ENCODE data around the gene FEN1.

FEN1 gene

DNA sequence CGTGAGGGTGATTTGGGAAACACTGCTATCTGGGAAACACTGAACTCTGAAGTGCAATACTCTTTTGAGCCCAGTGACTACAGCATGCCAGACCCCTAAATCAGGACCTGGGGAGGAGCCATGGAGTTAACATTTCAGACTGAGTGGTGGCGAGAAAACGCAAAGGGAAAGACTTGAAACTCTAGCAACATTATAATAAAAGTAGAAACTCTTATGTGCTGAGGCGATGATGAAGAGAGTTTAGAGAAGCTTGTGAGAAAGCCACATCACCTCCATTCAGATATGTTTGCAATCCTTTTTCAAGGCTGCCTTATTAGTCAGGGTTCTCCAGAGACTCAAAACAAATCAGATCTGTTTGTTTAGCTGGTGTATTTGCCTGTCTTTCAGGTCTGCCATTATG is 1.9 kb downstream of the FEN1 start:
- no peak for DNase-seq (ENCODE audit: low read depth)

DNA sequence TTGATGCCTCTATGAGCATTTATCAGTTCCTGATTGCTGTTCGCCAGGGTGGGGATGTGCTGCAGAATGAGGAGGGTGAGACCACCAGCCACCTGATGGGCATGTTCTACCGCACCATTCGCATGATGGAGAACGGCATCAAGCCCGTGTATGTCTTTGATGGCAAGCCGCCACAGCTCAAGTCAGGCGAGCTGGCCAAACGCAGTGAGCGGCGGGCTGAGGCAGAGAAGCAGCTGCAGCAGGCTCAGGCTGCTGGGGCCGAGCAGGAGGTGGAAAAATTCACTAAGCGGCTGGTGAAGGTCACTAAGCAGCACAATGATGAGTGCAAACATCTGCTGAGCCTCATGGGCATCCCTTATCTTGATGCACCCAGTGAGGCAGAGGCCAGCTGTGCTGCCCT is 2.7 kb downstream of the FEN1 start:
- no peak for DNase-seq (ENCODE audit: low read depth)

DNA sequence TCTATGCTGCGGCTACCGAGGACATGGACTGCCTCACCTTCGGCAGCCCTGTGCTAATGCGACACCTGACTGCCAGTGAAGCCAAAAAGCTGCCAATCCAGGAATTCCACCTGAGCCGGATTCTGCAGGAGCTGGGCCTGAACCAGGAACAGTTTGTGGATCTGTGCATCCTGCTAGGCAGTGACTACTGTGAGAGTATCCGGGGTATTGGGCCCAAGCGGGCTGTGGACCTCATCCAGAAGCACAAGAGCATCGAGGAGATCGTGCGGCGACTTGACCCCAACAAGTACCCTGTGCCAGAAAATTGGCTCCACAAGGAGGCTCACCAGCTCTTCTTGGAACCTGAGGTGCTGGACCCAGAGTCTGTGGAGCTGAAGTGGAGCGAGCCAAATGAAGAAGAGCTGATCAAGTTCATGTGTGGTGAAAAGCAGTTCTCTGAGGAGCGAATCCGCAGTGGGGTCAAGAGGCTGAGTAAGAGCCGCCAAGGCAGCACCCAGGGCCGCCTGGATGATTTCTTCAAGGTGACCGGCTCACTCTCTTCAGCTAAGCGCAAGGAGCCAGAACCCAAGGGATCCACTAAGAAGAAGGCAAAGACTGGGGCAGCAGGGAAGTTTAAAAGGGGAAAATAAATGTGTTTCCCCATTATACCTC is 3.3 kb downstream of the FEN1 start:
- DNase-seq (ENCODE audit: low read depth): no peak

DNA sequence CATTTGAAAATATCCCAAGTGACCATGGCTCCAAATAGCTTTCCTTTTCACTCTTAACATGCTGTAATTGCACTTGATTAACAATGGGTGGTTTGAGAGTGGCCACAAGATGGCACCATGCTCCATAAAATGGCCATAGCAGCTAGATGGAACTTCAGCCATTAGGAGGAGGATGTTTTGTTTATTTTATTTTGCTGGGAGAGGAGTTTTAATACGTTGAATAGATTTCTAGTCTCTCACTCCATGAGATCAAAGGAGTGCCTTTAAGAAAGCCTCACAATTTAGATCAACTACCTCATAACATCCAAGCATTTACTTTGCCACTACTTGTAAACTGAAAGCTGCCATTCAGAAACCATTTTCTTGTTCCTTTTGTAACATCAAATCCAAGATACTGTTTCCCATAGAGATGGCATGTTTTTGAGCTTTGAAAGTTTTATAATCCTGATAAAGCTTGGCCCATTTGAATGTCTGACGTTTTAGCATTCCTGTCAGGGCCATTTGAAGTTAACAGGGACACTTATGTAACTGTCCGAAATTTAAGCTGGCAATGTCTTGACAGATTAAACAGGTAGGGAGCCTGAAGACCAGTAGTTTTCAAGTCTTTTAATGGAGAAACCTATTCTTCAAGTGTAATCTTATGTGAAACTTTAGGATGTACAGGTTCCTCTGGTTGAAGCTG is 4.7 kb downstream of the FEN1 start:
- DNase-seq (ENCODE audit: low read depth): no peak

DNA sequence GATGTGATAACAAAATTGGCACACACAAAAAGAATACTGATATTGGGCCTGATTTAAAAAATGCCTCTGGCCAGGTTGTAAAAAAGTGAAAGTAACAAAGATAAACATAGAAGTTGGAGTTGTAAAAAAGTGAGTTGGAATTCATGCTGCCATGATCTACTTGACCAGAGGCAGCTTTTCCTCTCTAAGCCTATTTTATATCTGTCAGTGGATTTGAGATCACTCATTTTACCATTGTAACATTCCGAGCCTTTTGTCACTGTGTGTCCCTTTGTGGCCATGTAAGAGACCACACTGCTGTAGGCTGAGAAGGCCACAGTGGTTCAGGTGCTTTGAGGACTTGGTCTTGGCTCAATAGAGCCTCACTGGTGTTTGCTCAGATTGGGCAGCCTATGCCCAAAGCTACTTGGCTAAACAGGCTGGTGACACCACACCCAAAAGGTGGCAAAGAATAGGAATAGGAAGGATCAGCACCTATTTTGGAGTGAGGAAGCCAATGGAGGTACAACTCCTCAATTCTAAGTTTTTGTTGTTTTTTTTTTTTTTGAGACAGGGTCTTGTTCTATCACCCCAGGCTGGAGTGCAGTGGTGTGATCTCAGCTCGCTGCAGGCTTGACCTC is 7.1 kb downstream of the FEN1 start:
- no peak for DNase-seq (ENCODE audit: low read depth)

DNA sequence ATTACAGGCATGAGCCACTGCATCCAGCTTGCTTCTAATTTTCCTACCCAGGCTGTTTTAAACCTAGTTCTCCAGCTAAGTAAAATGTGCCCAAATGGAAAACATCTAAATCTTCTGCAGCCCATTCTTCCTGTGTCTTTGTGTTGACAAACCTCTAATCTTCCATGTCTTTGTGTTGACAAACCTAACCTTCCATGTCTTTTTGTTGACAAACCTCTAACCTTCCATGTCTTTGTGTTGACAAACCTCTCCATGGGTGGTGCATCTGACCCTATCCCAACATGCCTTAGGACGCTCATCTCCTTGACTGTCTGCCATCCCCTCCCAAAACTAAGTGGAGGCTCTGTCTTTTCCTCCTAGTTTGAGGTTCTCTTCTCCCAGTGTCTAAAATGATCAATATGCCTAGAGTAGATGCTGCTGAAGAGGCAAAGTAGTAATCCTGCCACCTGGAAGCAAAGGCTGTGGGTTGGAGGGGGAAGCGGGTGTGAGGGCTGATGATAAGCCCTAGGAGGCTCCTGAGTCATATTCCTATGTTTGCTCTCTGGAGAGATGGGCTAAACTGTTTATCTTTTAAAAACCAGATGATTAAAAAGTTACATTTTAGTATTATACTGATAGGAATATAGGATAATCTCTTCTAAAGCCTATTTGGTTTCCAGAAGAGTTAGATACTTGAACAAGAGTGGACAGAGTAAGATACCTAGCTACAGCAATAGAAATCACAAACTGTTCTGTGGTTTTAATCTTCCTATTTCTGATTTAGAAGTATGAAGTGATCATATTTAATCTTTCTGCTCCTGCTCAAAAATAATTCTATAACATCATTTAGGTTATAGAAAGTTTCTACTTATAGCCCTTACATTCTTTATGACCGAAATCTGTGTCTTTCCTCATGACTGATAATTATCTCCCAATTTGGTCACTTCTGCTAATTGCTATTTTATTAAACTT is 7.9 kb downstream of the FEN1 start:
- no peak for DNase-seq (ENCODE audit: low read depth)

DNA sequence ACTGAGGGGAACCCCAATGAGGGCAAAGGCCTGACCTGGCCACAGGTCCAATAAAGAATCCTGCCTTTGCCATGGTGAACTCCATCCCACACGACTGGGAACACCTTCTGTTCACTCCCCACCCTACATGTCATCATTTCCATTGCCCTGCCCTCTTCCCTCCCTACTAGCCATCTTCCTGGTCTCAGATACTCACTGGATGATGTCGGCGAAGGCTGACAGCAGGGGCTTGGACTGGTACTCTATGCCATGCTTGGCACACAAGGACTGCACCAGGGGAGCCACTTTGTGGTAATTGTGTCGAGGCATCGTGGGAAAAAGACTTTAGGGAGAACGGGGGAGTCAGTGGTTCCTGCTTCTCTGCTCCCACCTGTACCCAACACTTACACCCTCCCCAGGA is 9.9 kb downstream of the FEN1 start:
- DNase-seq (ENCODE audit: low read depth): no peak

DNA sequence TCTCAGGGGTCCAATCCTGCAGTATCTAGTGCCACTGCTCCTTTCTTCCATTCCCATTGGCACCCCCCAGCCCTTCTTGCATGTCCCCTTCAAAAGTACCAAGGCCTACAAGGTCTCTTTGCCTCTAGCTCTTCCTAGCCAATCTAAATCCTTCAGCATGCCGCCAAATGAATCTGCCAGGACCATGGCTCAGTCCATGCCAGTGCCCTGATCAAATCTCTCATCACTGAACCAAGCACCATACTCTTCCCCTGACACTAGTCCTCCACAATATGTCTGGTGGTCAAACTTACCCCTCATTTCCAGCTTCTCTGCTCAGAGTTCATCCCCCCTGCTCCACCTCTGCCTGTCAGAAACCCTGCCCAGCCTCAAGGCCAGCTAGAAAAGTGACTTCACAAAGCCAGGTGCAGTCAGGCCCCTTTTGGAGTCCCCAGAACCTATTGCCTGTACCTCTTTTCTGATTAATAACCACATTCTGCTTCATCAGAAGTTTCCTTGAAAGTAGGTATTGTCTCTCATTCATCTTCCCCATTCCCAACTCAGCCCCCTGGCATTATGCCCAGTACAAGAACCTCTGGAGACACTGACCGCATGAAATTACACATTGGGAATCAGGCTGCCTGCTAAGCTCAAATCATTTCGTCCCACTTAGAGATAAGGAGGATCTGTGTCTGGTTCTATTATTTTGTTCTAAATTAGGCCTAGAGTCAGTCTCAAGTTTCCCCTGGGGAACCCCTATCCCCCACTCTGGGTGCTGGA is 11.4 kb downstream of the FEN1 start:
- DNase-seq (ENCODE audit: low read depth): no peak

DNA sequence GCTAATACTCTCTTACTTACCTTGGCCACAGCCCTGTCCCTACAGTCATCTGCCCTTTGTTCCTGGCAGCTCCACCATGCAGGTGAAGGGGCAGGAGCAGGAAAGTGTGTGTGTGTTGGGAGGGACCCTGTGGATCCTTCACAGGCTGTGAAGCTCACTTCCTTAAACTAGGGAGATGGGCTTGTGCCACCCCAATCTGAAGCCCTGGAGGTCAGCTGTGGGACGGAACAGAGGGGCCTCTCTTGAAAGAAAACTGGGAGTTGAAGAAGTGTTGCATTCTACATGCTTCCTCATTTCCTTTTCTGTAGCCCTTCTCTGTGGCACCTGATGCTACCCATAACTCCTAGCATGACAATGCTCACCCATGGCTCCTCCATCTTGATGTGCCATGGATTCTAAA is 12.4 kb downstream of the FEN1 start:
- no peak for DNase-seq (ENCODE audit: low read depth)

DNA sequence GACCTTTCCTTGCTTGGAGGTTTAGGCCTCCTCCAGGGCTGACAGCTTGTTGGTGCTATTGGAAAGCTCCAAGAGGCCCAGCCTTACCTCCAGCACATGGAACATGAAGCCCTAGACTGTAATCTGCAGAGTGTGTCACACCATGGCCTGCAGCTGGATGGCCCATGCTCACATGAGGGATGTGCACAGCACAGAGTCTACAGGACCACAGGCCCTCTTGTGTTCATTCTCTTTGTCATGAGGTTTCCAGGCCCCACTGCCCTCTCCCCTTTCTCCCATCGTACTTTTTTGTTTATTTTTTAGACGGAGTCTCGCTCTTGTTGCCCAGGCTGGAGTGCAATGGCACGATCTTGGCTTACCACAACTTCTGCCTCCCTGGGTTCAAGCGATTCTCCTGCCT is 14.1 kb downstream of the FEN1 start:
- DNase-seq (ENCODE audit: low read depth): no peak

DNA sequence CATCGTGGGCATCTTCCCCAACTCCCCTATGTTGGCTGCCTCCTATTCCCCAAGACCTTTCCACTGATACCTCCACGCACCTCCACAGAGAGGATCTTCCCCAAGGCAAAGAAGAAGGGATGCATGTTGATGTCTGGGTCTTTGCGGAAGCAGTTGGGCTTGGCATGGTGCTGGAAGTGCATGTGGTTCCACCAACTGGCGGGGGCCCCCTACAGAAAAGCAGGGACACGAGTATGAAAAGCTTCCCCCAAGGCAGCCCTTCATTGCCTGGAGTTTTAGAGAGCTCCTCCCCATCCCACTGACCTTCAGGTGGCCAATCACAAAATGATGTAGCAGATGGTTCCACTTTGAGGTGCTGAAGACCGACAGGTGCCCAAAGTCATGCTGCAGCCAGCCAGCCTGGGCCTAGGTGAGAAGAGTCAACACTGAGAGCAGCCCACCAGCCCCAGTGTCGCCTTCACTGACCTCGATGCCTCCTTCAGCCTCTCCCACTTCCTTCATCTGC is 18.0 kb downstream of the FEN1 start:
- no peak for DNase-seq (ENCODE audit: low read depth)

DNA sequence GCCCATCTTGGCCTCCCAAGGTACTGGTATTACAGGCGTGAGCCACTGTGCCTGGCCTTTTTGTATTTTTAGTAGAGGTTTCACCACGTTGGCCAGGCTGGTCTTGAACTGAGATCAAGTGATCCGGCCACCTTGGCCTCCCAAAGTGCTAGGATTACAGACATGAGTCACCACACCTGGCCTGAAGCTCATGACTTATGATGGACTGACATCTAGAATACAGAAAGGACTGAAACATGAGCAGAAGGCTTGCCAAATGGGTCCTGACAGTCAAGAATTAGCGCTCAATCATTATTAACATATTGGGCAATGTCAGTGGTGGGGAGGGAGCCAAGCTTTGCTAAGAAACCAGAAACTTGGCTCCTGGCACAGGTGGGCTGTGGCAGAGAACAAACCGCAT is 19.1 kb downstream of the FEN1 start:
- no peak for DNase-seq (ENCODE audit: low read depth)

DNA sequence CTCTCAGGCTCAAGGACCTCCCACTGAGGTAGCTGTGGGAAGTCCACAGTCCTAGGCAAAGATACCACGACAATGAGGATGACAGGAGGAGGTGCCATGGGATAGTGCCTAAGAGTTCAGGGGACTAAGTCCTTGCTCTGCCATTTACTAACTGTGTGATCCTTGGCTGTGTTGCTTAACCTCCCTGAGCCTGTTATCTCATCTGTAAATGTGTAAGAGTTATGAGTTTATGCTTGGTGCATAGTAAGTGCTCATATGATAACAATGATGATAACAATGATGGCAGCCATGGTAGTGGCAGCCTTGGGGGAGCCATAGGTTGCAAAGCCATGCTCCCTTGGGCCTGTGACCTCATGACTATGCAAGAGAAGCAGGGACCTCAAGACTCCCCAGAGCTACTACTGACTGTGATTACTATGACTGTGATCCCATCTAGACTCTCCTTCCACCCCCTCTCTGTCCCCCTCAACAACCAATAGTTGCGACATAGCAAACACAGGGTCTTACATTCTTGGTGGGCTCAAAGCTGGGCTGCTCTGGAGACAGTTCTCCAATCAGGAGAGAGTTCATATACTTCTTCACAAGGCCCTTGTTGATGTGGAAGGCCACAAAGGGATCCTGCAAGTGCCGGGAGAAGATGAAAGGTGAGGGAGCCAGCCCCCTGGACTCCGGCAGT is 20.2 kb downstream of the FEN1 start:
- DNase-seq (ENCODE audit: low read depth): no peak

DNA sequence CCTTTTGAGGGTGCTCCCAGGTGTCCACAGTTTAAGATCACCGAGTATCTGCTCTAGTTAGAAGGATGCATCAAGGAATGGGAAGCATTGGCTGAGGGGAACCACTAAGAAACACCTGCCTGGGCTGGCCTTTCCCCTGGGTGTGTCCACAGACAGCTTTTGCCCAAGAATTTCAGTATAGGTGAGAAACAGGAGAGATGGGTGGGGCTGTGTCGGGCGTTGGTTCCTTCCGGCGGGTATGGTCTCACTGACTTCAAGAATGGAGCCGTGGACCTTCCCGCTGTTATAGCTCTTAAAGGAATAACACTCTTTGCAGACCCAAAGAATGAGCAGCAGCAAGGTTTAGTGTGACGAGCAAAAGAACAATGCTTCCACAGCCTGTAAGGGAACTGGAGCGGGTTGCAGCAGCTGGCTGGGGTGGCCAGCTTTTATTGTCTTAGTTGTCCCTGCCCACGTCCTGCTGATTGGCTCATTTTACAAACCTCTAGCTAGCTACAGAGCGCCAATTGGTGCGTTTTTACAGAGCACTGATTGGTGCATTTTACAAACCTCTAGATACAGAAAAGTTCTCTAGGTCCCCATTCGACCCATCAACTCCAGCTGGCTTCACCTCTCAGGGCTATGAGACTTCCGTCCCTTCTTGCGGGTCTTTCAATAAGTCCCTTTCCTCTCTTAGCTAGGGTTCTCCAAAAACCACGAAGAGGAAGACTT is 21.7 kb downstream of the FEN1 start:
- DNase-seq (ENCODE audit: low read depth): no peak

DNA sequence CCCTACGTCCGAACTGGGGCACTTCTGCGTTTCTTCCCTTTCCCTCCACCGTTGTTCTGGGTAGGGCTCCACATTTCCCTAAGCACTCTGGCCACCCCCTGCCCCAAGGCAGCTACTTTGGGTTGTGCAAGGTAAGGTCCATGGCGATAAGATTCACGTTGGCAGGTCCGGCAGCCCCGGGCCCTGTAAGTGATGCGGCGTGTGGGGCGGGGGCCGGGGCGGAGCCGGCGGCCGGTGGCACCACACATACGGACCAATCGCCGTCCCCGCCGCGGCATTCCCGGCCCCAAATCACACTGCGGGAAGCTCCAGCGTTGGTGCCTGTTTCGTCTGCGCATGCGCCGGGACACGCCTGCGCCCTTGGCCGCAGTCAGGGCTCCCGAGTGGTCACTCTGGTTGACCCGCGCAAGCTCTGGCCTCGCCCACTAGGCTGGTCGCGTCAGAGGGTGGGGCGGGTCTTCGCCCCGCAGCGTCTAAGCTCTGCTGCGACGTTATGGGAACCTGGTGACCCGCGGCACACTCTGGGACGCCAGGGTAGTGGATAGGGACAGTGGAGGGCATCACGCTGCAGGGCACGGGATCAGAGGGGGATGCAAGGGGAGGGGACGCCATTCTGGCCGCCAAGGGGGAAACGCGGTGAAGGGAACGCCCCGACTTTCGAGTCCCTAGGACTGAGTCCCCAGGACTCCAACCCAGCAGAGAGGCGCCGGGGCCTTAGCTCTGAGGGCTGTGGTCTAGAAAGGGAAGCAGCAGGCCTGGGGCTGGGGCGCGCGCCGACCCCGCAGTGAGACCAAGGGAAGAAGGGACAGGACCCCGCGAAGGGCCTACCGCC is 22.5 kb downstream of the FEN1 start:
- peak; percentile 57 for DNase-seq (ENCODE audit: low read depth)

DNA sequence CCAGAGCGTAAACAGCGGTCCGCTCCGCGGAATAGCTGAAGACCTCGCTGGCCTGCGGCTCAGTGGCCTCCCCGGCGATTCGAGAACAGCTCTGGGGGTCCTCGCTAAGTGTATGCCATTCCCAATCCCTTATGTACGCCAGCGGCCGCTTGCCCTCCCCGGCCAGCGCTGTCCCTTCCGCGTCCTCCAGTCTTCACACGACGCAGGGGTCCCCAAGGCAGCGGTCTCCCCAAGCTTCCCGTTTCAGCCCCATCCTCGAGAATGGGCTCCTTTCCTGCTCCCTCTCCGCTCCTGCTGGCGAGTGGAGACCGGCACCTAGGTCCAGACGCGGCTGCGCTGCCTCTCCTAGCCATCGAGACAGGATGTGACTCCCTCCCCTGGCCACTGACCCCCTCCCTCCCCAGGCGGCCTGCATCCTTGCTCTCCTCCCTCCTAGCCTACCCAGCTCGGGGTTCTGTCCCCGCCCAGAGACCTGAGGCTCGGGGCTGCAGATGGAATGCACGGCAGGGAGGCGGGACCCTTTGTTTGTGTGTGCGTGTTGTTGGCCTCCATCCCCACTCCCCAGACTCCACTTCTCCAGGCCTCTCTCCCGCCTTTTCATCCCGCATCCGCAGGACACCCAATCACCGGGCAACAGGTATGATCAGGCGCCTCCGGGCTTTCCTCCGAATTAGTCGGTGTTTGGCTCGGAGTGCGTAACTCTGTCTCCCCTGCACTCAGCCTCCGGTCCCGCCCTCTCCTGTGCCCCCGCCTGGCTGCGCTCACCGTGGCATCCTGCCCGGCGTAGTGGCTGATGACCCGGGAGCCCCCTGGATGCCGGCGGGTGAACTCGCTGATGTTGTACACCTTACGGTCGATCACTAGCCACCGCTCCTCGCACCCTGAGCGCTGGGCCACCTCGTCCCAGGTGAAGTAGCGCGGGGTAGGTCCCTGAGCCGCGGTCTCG is 23.4 kb downstream of the FEN1 start:
- peak; percentile 62 for DNase-seq (ENCODE audit: low read depth)

DNA sequence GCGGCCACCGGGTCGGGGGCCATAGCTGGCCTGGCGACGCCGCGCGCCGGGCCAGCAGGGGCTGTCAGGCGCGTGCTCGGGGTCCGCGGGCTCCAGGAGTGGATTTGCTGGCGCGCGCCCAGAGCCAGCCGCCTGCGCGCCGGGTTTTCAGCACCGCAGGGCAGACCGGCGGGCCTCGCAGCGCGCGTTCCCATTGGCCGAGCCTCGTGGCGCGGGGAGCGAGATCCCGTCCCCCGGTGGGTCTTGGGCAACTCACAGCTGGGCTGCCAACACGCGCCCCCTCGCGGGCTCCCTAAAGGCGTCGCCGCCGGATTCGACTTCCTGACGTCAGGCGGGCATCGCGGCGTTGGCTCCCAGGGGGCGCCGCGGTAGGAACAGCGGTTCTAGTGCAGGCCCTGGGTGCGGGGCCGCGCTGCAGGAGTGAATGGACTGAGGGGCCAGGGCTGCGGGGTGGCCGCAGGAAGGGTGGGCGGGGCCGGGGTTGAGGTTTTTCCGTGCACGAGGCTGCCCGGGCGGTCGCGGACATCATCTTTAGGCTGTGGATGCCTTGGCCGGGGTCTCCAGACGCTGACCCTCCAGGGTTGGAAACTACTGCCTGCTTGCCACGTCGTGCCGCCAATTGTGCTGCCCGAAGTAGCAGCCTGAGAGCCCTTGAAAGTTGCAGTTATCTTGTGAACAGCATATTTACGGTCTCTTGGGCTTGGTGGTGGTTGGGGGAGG is 24.2 kb downstream of the FEN1 start, which contains the start of gene FADS1:
Gene FADS1 (minus strand): TSS at position 268 of the 720 bp plus-strand sequence. CDS start 74 bp downstream, at position 194.
- DNase-seq (ENCODE audit: low read depth): peak; percentile 84
